Esophagus (tissue), 2 donors: ENCODE results near the gene CST11. TPM values are rescaled to one million over a fixed set of nuclear protein-coding genes. Genes with fewer than 3 reads are reported as not detected.

ENCODE experiments used
- H3K27ac ChIP-seq, 2 donors: one replicate each; pipeline ENCODE4 v1.5.1; 2013; ENCODE audit warnings: low read depth in 2 of 2, mild to moderate bottlenecking in 2 of 2, inconsistent platforms in 1 of 2, low read length in 1 of 2, moderate library complexity in 1 of 2
- H3K27me3 ChIP-seq, 2 donors: one replicate each; pipeline ENCODE4 v1.6.1; 2013; ENCODE audit warnings: low read length in 2 of 2, control low read depth in 1 of 2, mild to moderate bottlenecking in 1 of 2; ENCODE audit not compliant: insufficient read depth in 2 of 2, control insufficient read depth in 1 of 2
- H3K36me3 ChIP-seq, 2 donors: one replicate each; pipeline ENCODE4 v1.6.1; 2013; ENCODE audit warnings: low read length in 1 of 2; ENCODE audit not compliant: control insufficient read depth in 2 of 2, insufficient read depth in 2 of 2
- H3K4me1 ChIP-seq, 2 donors: one replicate each; pipeline ENCODE4 v1.6.1; 2013; ENCODE audit warnings: low read length in 1 of 2; ENCODE audit not compliant: control insufficient read depth in 2 of 2, insufficient read depth in 2 of 2
- H3K4me3 ChIP-seq, 2 donors: one replicate each; pipeline ENCODE4 v1.5.1; 2013; ENCODE audit warnings: low read length in 2 of 2, mild to moderate bottlenecking in 2 of 2, low read depth in 1 of 2, moderate library complexity in 1 of 2
- H3K9me3 ChIP-seq, 2 donors: one replicate each; pipeline ENCODE4 v1.6.1; 2013; ENCODE audit warnings: mild to moderate bottlenecking in 2 of 2, low read depth in 1 of 2, low read length in 1 of 2, moderate library complexity in 1 of 2; ENCODE audit not compliant: control insufficient read depth in 2 of 2, insufficient read depth in 1 of 2
- WGBS, 2 donors: extraction: QIAGEN DNeasy Blood & Tissue Kit; methylation state at CpG; one replicate each; pipeline ENCODE4 v1.1.7; 2013; 5-methylcytosine and 5-hydroxymethylcytosine counted together
- polyA plus RNA-seq, 2 donors: library from polyadenylated mRNA; stranded (reverse); fragments of 200-250 nt; gene quantifications; one replicate each; pipeline ENCODE4 v1.2.3, GENCODE V29; 2013
- donor health status: healthy with polysubstance abuse.
- donor health status: Bipolar disorder and iron deficiency.

Gene CST11
- polyA plus RNA-seq, 2 donors, result 0.12 to 0.26 TPM

DNA sequence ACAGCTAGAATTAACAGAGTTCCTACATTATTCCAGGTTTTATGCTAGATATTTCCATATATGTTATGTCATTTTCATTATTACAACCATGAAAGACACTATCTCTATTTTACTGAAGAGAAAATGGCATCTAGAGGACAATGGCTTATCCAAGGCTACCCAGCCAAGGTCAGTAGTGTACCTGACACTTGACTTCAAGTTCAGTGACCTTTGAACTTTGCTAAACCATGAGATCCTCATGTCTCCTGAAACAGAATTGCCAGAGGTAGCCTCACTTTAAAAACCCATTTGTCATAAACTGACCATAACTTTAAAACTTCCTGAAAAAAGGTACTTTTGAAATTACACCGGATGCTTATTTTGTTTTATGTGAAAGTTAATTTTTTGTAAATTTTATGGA is 45.8 kb downstream of the CST11 start:
- Histone ChIP-seq H3K36me3 (no peaks in the 10 kb centered on the region), H3K27me3 (no peaks in the 10 kb centered on the region), H3K4me3 (no peak overlapping the region), H3K27ac (no peak overlapping the region), H3K4me1 (no peaks in the 10 kb centered on the region), H3K9me3 (no peaks in the 10 kb centered on the region)
- WGBS, 2 donors, result 98 to 99% methylated on average over 1 of the region's 1 CpG

DNA sequence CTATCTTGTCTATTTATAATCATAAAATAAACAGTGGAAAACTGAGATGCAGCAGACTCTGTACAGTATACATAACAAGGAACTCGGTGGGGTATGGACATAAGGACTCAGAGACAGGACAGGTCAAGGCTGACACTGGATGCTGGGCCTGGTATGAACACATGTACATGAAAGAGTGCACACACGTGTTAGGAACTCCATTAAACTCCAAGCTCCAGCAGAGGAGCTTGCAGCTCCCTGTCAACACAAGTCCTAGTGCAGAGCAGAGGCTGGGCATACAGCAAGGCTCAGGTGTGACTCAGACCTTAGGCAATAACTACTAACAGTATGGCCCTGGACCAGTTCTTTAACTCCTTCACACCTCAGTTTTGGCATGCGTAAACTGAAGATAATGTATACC is 48.5 kb downstream of the CST11 start:
- Histone ChIP-seq H3K27ac (peak overlapping the region in 1 of 2 donors; percentile 15), H3K36me3 (no peaks in the 10 kb centered on the region), H3K4me3 (no peak overlapping the region), H3K4me1 (no peaks in the 10 kb centered on the region), H3K27me3 (no peaks in the 10 kb centered on the region), H3K9me3 (no peaks in the 10 kb centered on the region)
- 41 to 48% methylated on average over 3 of the region's 3 CpGs for WGBS, 2 donors

GRCh38 chr20:23403751-23404150 is 48.9 kb downstream of the CST11 start:
- WGBS, 2 donors, result 63 to 70% methylated on average over 5 of the region's 5 CpGs
- Histone ChIP-seq H3K9me3 (no peaks in the 10 kb centered on the region), H3K36me3 (no peaks in the 10 kb centered on the region), H3K4me3 (no peak overlapping the region), H3K27me3 (no peaks in the 10 kb centered on the region), H3K27ac (no peak overlapping the region), H3K4me1 (no peaks in the 10 kb centered on the region)

DNA sequence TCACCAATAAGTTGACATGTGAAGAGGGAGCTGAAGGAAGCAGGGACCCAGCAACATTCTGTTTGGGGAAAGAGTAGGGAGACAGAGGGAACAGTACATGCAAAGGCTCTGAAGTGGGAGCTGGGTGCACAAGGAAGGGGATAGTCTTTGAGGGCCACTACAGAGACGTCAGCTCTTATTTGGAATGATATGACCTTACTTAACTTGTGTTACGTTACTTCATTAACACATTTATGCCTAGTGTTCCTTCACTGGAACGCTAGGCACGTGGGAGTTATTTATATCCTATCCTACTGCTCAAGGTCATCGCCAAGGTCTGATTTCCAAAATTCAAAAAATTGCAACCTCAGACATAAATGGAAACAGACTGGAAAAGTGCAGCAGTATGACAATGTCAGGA is 51.6 kb downstream of the CST11 start:
- H3K27ac ChIP-seq, result no peak overlapping the region
- H3K4me1 ChIP-seq, result no peaks in the 10 kb centered on the region
- H3K4me3 ChIP-seq, result no peak overlapping the region
- no peaks in the 10 kb centered on the region for H3K9me3 ChIP-seq
- WGBS, 2 donors, result 88 to 93% methylated on average over 5 of the region's 5 CpGs
- no peaks in the 10 kb centered on the region for H3K27me3 ChIP-seq
- H3K36me3 ChIP-seq, result no peaks in the 10 kb centered on the region

Other genes starting within 250 kb of the CST11 start
- gene NXT1, start 102.1 kb downstream of the CST11 start, polyA plus RNA-seq, result 10 to 100 TPM; 12.9 to 22.1 TPM
- 1 to 10 TPM; 3.2 to 3.6 TPM for gene GZF1, start 90.7 kb downstream of the CST11 start, polyA plus RNA-seq
- gene NAPB, start 31.4 kb downstream of the CST11 start, polyA plus RNA-seq, result 1 to 10 TPM; 3.4 to 4.7 TPM
- gene CSTL1, start 13.2 kb downstream of the CST11 start, polyA plus RNA-seq, result under 1 TPM in 1 of 2 donors, not detected in 1; 0.15 TPM
- not detected for gene CST8, start 38.2 kb upstream of the CST11 start, polyA plus RNA-seq
- gene CST9L, start 115.6 kb upstream of the CST11 start, polyA plus RNA-seq, result not detected
- under 1 TPM in 1 of 2 donors, not detected in 1; 0.04 TPM for gene CST9, start 153.0 kb upstream of the CST11 start, polyA plus RNA-seq
- 100 to 1,000 TPM; 262 to 448 TPM for gene CST3, start 185.1 kb upstream of the CST11 start, polyA plus RNA-seq
- gene CST4, start 236.2 kb upstream of the CST11 start, polyA plus RNA-seq, result not detected